Measurements from ENCODE around the gene FAM131B.

Gene FAM131B

GRCh38 chr7:143389316-143390103, 27.0 kb upstream of the FAM131B start:
- TF ChIP-seq CTCF (IDR thresholded peaks at IDR 0.05; ENCODE audit: low read length, missing control alignments), result no peak
- no peak for DNase-seq (ENCODE audit: low read depth)

GRCh38 chr7:143388491-143389101, 26.1 kb upstream of the FAM131B start:
- no peak for DNase-seq (ENCODE audit: low read depth)
- no peak overlapping the region for H3K4me3 ChIP-seq (replicated peaks; ENCODE audit: low read depth, low read length)
- no peak for TF ChIP-seq CTCF (IDR thresholded peaks at IDR 0.05; ENCODE audit: low read length, missing control alignments)

More at GRCh38 chr7:143389316-143390103, 27.0 kb upstream of the FAM131B start:
- no peak overlapping the region for H3K4me3 ChIP-seq (replicated peaks; ENCODE audit: low read depth, low read length)

DNA sequence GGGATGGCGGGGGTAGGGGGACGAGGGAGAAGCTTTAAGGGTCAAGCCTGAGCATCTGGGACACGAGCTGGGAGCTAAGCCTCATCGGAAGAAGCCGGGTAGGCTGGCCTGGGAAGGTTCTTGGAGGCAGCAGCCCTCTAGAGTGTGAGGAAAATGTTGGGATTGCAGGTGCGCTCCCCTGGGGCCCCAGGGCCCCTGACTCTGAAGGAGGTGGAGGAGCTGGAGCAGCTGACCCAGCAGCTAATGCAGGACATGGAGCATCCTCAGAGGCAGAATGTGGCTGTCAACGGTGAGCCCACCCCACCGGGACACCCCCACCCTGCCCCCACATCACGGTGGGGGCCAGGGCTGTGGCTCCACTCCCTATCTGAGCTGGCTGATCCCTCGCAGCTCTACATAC, 25.5 kb upstream of the FAM131B start:
- no peak for DNase-seq (ENCODE audit: low read depth)
- no peak for TF ChIP-seq CTCF (IDR thresholded peaks at IDR 0.05; ENCODE audit: low read length, missing control alignments)
- no peak overlapping the region for H3K4me3 ChIP-seq (replicated peaks; ENCODE audit: low read depth, low read length)

DNA sequence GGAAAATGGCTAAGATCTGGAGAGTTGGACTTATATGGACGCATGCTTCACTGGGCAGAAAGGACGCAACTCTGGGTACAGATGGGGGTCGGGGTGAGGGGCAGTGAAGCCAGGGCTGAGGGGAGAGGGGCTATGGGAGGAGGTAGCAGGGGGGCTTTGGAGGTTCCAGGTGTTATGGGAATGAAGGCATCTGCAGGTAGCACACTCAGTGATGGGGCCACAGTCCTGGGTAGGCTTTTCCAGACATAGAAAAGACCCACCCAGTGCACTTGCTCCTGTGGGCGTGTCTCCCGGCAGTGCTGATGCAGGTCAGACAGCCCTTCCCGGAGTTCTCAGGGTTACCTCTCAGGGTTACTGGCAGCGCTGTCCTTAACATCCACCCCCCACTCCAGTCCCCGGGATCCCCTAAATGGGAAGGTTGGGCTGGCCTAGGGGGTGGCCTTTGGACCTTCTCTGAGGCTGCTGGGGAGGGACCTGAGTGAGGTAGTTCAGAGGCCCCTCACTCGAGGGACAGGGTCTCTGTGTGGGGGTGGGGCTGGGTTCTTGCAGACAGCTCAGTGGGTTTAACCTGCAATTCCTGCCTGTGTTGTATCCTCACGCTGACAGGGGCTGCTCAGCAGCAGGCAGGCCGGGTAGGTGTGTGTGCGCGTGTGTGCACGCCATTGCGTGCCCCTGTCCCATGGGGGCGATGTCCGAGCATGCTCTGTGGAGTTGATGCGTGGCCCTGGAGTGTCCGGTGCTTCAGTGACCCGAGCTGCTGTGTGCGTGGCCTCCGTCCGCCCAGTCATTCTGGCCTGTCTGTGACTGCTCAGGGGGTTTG, 24.9 kb upstream of the FAM131B start:
- no peak for DNase-seq (ENCODE audit: low read depth)
- H3K4me3 ChIP-seq (replicated peaks; ENCODE audit: low read depth, low read length), result no peak overlapping the region
- TF ChIP-seq CTCF (IDR thresholded peaks at IDR 0.05; ENCODE audit: low read length, missing control alignments), result peak; percentile 15

DNA sequence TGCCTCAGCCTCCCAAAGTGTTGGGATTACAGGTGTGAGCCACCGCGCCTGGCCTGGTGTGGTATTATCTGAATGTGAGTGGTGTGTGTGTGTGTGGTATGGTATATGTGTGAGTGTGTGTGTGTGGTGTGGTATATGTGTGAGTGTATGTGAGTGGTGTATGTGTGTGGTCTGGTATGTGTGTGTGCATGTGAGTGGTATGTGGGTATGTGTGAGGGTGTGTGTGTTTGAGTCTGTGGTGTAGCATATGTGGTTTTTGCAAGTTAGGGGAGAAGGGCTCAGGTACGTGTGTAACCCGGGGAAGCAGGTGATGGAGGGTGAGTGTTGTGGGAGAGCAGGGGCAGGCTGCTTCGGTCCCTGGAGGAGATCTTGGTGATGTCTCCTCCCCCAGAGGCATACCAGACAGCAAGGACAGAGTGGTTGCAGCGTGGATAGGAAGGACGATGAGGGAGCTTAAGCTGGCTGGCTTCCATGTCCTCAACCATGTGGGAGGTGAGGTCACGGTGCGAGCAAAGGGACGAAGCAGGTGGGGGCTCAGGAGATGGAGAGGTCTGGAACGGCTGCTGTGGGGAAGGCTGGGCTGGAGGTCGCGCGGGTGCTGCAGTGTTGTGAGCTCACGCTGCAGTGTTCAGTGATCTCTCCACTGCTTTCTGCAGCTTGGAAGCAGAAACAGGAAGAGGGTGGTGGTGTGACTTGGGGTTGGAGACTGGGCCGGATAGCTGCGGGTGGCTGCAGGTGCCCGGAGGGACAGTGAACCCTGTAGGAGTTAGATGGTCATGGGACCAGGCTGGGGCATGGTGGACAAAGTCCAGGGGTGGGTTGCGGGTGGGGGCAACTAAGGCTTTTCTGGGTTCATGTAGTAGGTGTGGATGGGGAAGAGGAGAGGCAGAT, 23.6 kb upstream of the FAM131B start:
- H3K4me3 ChIP-seq (replicated peaks; ENCODE audit: low read depth, low read length), result peak overlapping the region; percentile 95
- no peak for TF ChIP-seq CTCF (IDR thresholded peaks at IDR 0.05; ENCODE audit: low read length, missing control alignments)
- DNase-seq (ENCODE audit: low read depth), result peak; percentile 65

Measured in fibroblast of pulmonary artery (primary cell).